ENCODE measurements around the gene AP1G2.
"Not testable (repeated sequence)": the region's sequence is repeated elsewhere in the genome, so short reads cannot be mapped to it uniquely, and the experiment has no call there.

The AP1G2 gene

GRCh38 chr14:23600806-23601205 is 33.2 kb upstream of the AP1G2 start:
- DNase-seq: no peak

- no peak for DNase-seq
Measured at GRCh38 chr14:23600322-23600707, 32.7 kb upstream of the AP1G2 start.

GRCh38 chr14:23594191-23594590 is 26.6 kb upstream of the AP1G2 start:
- not testable (repeated sequence) for DNase-seq

GRCh38 chr14:23590198-23590597 is 22.6 kb upstream of the AP1G2 start:
- DNase-seq: no peak

- no peak for DNase-seq
Measured at GRCh38 chr14:23589606-23590005, 22.0 kb upstream of the AP1G2 start.

GRCh38 chr14:23588884-23589598 is 21.4 kb upstream of the AP1G2 start:
- peak in 55 of 58 donors; percentile 11 to 89 (median 75) for DNase-seq

- not testable (repeated sequence) for DNase-seq
Measured at GRCh38 chr14:23584527-23585203, 17.1 kb upstream of the AP1G2 start.

GRCh38 chr14:23583761-23584526 is 16.4 kb upstream of the AP1G2 start:
- not testable (repeated sequence) for DNase-seq

- no peak for DNase-seq
Measured at GRCh38 chr14:23582906-23583760, 15.5 kb upstream of the AP1G2 start.

GRCh38 chr14:23580948-23581281 is 13.3 kb upstream of the AP1G2 start:
- DNase-seq: no peak

- DNase-seq: no peak
Measured at GRCh38 chr14:23580152-23580926, 12.7 kb upstream of the AP1G2 start.

- DNase-seq: no peak
Measured at GRCh38 chr14:23579739-23580138, 12.1 kb upstream of the AP1G2 start.

GRCh38 chr14:23579311-23579630 is 11.7 kb upstream of the AP1G2 start:
- DNase-seq: no peak

GRCh38 chr14:23578560-23579310 is 11.1 kb upstream of the AP1G2 start, which contains the start of gene JPH4:
TSS of gene JPH4 (minus strand) at chr14:23578790. CDS start at chr14:23577453, 1,337 bp downstream.
- peak in 48 of 58 donors; percentile 20 to 89 (median 62) for DNase-seq

GRCh38 chr14:23577710-23578392 is 10.3 kb upstream of the AP1G2 start:
- peak in 2 of 58 donors; percentile 58 to 70 for DNase-seq

- DNase-seq: peak in 3 of 58 donors; percentile 26 to 54 (median 34)
Measured at GRCh38 chr14:23577004-23577681, 9.6 kb upstream of the AP1G2 start.

GRCh38 chr14:23573384-23574015 is 5.9 kb upstream of the AP1G2 start:
- peak in 28 of 58 donors; percentile 22 to 86 (median 49) for DNase-seq

- no peak for DNase-seq
Measured at GRCh38 chr14:23572836-23573235, 5.2 kb upstream of the AP1G2 start.
